HepG2 (cell line): Measurements from ENCODE around the gene NPBWR2. TPM values are rescaled to one million over a fixed set of nuclear protein-coding genes. Genes with fewer than 3 reads are reported as not detected.

ENCODE experiments used
- KMT2B ChIP-seq: IDR thresholded peaks from 2 replicates; pipeline ENCODE4 v1.6.1; 2016; ENCODE audit warnings: missing genetic modification reagents, missing compliant biosample characterization
- MAFG ChIP-seq: sonication (generic); formaldehyde crosslinking; IDR thresholded peaks from 2 replicates; pipeline ENCODE4 v1.5.1; 2020; ENCODE audit warnings: mild to moderate bottlenecking, missing genetic modification reagents
- NCOA1 ChIP-seq: sonication (generic); formaldehyde crosslinking; IDR thresholded peaks from 2 replicates; pipeline ENCODE4 v1.9.0; 2021; ENCODE audit warnings: missing genetic modification reagents
- PAX8 ChIP-seq: sonication (generic); formaldehyde crosslinking; IDR thresholded peaks from 2 replicates; pipeline ENCODE4 v1.8.0; 2022; ENCODE audit warnings: mild to moderate bottlenecking, missing genetic modification reagents, borderline replicate concordance
- TCF12 ChIP-seq, 2 experiments: fragments of 450-650 bp in 1 of 2; sonication (generic) in 1 of 2; formaldehyde crosslinking in 1 of 2; IDR thresholded peaks; 2 replicates each; pipeline versions ENCODE4 v1.6.1 to v1.8.0; 2017 to 2022; ENCODE audit warnings: antibody characterized with exemption in 1 of 2, mild to moderate bottlenecking in 1 of 2, missing genetic modification reagents in 1 of 2, moderate library complexity in 1 of 2
- TEAD2 ChIP-seq: sonication (generic); formaldehyde crosslinking; IDR thresholded peaks from 2 replicates; pipeline ENCODE4 v1.9.0; 2021; ENCODE audit warnings: missing genetic modification reagents
- ZBTB1 ChIP-seq: sonication (generic); formaldehyde crosslinking; IDR thresholded peaks from 2 replicates; pipeline ENCODE4 v1.4.0; 2020; ENCODE audit warnings: missing genetic modification reagents, borderline replicate concordance
- ZFP1 ChIP-seq: IDR thresholded peaks from 2 replicates; pipeline ENCODE4 v1.6.1; 2016
- ZNF354B ChIP-seq: sonication (generic); formaldehyde crosslinking; IDR thresholded peaks from 2 replicates; pipeline ENCODE4 v1.8.0; 2022; ENCODE audit warnings: mild to moderate bottlenecking, missing genetic modification reagents
- ZNF510 ChIP-seq: sonication (generic); formaldehyde crosslinking; IDR thresholded peaks from 2 replicates; pipeline ENCODE4 v1.4.0; 2020; ENCODE audit warnings: low read depth, mild to moderate bottlenecking, missing genetic modification reagents
- ZNF567 ChIP-seq: sonication (generic); formaldehyde crosslinking; IDR thresholded peaks from 2 replicates; pipeline ENCODE4 v1.8.1; 2023; ENCODE audit warnings: mild to moderate bottlenecking, missing genetic modification reagents, borderline replicate concordance
- ZNF614 ChIP-seq: IDR thresholded peaks from 2 replicates; pipeline ENCODE4 v1.6.1; 2018; ENCODE audit warnings: missing biosample characterization, missing genetic modification reagents, inconsistent platforms, borderline replicate concordance
- ZNF724P ChIP-seq: sonication (generic); formaldehyde crosslinking; IDR thresholded peaks from 2 replicates; pipeline ENCODE4 v1.8.0; 2022; ENCODE audit warnings: missing genetic modification reagents, borderline replicate concordance
- polyA plus RNA-seq, 8 experiments: library from polyadenylated mRNA; depleted of rRNA in 3 of 8; stranded (reverse) in 7 of 8; unstranded in 1 of 8; fragments of >200 nt; fragmentation: Illumina TruSeq in 4 of 8; extraction: Trizol in 4 of 8; gene quantifications; 2 replicates each; pipeline versions ENCODE4 v1.2.1 to v1.2.3, GENCODE V29; 2011 to 2016; ENCODE audit warnings: low read depth in 4 of 8, missing spikeins in 1 of 8, mixed read lengths in 1 of 8; ENCODE audit not compliant: insufficient read depth in 1 of 8
- total RNA-seq, 5 experiments: library from RNA; depleted of rRNA; stranded (reverse); fragments of >200 nt; fragmentation: Illumina TruSeq; extraction: Trizol; gene quantifications; 2 replicates each; pipeline ENCODE4 v1.2.3, GENCODE V29; 2016; ENCODE audit warnings: low read depth in 1 of 5
- TF ChIP-seq, protein P1 (sequence below): sonication (generic); formaldehyde crosslinking; IDR thresholded peaks from 2 replicates; pipeline ENCODE4 v1.4.0; 2020; ENCODE audit warnings: missing genetic modification reagents
- TF ChIP-seq, protein P2 (sequence below): sonication (generic); formaldehyde crosslinking; IDR thresholded peaks from 2 replicates; pipeline ENCODE4 v1.5.1; 2020; ENCODE audit warnings: mild to moderate bottlenecking, missing genetic modification reagents, moderate library complexity
- TF ChIP-seq, protein P3 (sequence below): sonication (generic); formaldehyde crosslinking; IDR thresholded peaks from 2 replicates; pipeline ENCODE4 v1.5.0; 2020; ENCODE audit warnings: mild to moderate bottlenecking, low read depth, missing genetic modification reagents, borderline replicate concordance
- TF ChIP-seq, protein P4 (sequence below), 2 experiments: fragments of 450-650 bp in 1 of 2; sonication (generic) in 1 of 2; formaldehyde crosslinking; IDR thresholded peaks; 2 replicates each; pipeline versions ENCODE4 v1.5.0 to v1.8.0; 2020 to 2022; ENCODE audit warnings: mild to moderate bottlenecking in 1 of 2, missing genetic modification reagents in 1 of 2
- TF ChIP-seq, protein P5 (sequence below), 2 experiments: IDR thresholded peaks; 2 replicates each; pipeline ENCODE4 v1.6.1; 2011 to 2012; ENCODE audit warnings: low read length in 2 of 2, borderline replicate concordance in 1 of 2, low read depth in 1 of 2, mild to moderate bottlenecking in 1 of 2, moderate library complexity in 1 of 2

NPBWR2 gene
- total and polyA plus RNA-seq, 2 of the 13 experiments (the other 11 are each of a cell fraction or from before 2014, with no cell fraction given), result not detected

DNA sequence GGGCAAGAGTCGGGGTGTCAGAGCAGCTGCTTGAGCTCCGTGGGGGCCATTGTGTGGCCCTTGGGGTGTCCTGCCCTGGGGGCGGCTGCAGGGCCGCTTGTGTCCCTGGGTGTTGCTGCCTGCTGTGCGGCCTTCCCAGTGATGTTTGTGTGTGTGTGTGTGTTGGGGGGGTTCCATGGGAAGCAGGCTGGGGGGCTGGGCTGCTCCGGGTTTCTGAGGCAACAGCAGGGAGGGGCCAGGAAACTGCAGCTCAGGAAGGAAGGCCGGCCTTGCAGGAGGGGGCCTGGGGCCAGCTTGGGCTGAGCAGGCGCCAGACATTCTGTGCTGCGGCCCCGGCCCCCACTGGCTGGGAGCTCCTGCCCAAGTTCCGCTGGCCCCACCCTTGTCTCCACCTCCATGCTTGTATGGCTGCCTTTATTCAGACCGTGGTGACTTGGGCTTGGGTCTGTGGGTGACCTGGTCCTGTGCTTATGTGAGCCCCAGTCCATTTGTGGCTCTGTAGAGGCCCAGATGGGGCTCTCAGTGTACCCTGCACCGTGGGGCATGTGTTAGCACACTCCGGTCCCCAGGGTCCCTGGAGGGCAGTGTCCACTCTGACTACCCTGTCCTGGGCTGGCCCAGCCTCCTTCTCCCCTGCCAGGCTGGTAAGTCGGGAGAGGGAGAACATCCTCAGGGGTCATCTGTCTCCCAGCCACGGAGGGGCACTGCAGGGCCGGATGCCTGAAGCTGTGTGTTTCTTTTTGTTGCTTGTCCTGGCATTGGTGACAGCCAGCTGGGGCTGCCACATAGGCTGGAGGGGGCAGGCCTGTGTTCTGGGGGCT lies 53.3 kb downstream of the NPBWR2 start (continued):
- TF ChIP-seq KMT2B (CRISPR knock-in tag), result peak; percentile 52; the same call in 1 of the 2 replicates
- TF ChIP-seq, protein P1, sequence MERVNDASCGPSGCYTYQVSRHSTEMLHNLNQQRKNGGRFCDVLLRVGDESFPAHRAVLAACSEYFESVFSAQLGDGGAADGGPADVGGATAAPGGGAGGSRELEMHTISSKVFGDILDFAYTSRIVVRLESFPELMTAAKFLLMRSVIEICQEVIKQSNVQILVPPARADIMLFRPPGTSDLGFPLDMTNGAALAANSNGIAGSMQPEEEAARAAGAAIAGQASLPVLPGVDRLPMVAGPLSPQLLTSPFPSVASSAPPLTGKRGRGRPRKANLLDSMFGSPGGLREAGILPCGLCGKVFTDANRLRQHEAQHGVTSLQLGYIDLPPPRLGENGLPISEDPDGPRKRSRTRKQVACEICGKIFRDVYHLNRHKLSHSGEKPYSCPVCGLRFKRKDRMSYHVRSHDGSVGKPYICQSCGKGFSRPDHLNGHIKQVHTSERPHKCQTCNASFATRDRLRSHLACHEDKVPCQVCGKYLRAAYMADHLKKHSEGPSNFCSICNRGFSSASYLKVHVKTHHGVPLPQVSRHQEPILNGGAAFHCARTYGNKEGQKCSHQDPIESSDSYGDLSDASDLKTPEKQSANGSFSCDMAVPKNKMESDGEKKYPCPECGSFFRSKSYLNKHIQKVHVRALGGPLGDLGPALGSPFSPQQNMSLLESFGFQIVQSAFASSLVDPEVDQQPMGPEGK, result peak; percentile 100
- TF ChIP-seq ZNF510, result no peak
- TF ChIP-seq ZFP1 (CRISPR knock-in tag), result peak; percentile 62; the same call in 1 of the 2 replicates
- peak; percentile 34; the same call in 1 of the 2 replicates for TF ChIP-seq ZNF724P (CRISPR knock-in tag)
- TF ChIP-seq, protein P2, sequence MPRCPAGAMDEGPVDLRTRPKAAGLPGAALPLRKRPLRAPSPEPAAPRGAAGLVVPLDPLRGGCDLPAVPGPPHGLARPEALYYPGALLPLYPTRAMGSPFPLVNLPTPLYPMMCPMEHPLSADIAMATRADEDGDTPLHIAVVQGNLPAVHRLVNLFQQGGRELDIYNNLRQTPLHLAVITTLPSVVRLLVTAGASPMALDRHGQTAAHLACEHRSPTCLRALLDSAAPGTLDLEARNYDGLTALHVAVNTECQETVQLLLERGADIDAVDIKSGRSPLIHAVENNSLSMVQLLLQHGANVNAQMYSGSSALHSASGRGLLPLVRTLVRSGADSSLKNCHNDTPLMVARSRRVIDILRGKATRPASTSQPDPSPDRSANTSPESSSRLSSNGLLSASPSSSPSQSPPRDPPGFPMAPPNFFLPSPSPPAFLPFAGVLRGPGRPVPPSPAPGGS (CRISPR knock-in tag), result peak; percentile 78
- peak; percentile 97 for TF ChIP-seq ZNF614 (CRISPR knock-in tag)
- TF ChIP-seq, protein P3, sequence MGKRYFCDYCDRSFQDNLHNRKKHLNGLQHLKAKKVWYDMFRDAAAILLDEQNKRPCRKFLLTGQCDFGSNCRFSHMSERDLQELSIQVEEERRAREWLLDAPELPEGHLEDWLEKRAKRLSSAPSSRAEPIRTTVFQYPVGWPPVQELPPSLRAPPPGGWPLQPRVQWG, result no peak
- TF ChIP-seq TCF12 (IDR thresholded peaks at IDR 0.05), result no peak
- TF ChIP-seq TCF12 (CRISPR knock-in tag; IDR thresholded peaks at IDR 0.05), result no peak; the same call in 1 of the 2 replicates
- TF ChIP-seq NCOA1 (CRISPR knock-in tag), result peak; percentile 96
- no peak; the same call in 1 of the 2 replicates for TF ChIP-seq ZNF567
- TF ChIP-seq TEAD2 (CRISPR knock-in tag), result 0 out of 2 replicates have a peak, but pooled peaks have one; percentile 42
- 0 out of 2 replicates have a peak, but pooled peaks have one; percentile 8 for TF ChIP-seq ZBTB1 (CRISPR knock-in tag)
- TF ChIP-seq PAX8 (CRISPR knock-in tag), result no peak
- TF ChIP-seq MAFG, result no peak
- TF ChIP-seq ZNF354B, result no peak
- TF ChIP-seq, protein P4, sequence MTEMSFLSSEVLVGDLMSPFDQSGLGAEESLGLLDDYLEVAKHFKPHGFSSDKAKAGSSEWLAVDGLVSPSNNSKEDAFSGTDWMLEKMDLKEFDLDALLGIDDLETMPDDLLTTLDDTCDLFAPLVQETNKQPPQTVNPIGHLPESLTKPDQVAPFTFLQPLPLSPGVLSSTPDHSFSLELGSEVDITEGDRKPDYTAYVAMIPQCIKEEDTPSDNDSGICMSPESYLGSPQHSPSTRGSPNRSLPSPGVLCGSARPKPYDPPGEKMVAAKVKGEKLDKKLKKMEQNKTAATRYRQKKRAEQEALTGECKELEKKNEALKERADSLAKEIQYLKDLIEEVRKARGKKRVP (CRISPR knock-in tag; IDR thresholded peaks at IDR 0.05), result peak in 1 of 2 experiments; percentile 73; a peak in 2 of 4 replicates
- TF ChIP-seq, protein P5, sequence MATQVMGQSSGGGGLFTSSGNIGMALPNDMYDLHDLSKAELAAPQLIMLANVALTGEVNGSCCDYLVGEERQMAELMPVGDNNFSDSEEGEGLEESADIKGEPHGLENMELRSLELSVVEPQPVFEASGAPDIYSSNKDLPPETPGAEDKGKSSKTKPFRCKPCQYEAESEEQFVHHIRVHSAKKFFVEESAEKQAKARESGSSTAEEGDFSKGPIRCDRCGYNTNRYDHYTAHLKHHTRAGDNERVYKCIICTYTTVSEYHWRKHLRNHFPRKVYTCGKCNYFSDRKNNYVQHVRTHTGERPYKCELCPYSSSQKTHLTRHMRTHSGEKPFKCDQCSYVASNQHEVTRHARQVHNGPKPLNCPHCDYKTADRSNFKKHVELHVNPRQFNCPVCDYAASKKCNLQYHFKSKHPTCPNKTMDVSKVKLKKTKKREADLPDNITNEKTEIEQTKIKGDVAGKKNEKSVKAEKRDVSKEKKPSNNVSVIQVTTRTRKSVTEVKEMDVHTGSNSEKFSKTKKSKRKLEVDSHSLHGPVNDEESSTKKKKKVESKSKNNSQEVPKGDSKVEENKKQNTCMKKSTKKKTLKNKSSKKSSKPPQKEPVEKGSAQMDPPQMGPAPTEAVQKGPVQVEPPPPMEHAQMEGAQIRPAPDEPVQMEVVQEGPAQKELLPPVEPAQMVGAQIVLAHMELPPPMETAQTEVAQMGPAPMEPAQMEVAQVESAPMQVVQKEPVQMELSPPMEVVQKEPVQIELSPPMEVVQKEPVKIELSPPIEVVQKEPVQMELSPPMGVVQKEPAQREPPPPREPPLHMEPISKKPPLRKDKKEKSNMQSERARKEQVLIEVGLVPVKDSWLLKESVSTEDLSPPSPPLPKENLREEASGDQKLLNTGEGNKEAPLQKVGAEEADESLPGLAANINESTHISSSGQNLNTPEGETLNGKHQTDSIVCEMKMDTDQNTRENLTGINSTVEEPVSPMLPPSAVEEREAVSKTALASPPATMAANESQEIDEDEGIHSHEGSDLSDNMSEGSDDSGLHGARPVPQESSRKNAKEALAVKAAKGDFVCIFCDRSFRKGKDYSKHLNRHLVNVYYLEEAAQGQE (IDR thresholded peaks at IDR 0.05; ENCODE audit: borderline replicate concordance in 1 of 2, low read depth in 1 of 2, low read length in 2 of 2), result no peak
